ACC112 (cell line): ENCODE results near the gene SMARCAD1.

ENCODE experiments used
- H2AFZ ChIP-seq: fragments of 200-600 bp; sonication (generic); one replicate; pipeline ENCODE4 v1.6.0; 2017; ENCODE audit warnings: antibody characterized with exemption, low read length; ENCODE audit not compliant: unreplicated experiment
- H3K27ac ChIP-seq: fragments of 200-600 bp; sonication (generic); 2 replicates; pipeline ENCODE4 v1.5.1; 2014; ENCODE audit warnings: low read depth, mild to moderate bottlenecking, antibody characterized with exemption, low read length, moderate library complexity
- H3K27me3 ChIP-seq: fragments of 200-600 bp; sonication (generic); 2 replicates; pipeline ENCODE4 v1.6.1; 2014; ENCODE audit warnings: mild to moderate bottlenecking, antibody characterized with exemption, low read length, moderate library complexity, mixed read lengths; ENCODE audit not compliant: insufficient read depth
- H3K36me3 ChIP-seq: fragments of 200-600 bp; sonication (generic); 2 replicates; pipeline ENCODE4 v1.6.1; 2016; ENCODE audit warnings: mild to moderate bottlenecking, antibody characterized with exemption, low read length, moderate library complexity, mixed read lengths; ENCODE audit not compliant: insufficient read depth
- H3K4me1 ChIP-seq: fragments of 200-600 bp; sonication (generic); one replicate; pipeline ENCODE4 v1.6.1; 2016; ENCODE audit warnings: low read length, mixed read lengths; ENCODE audit not compliant: insufficient read depth, unreplicated experiment, control insufficient read depth
- H3K4me3 ChIP-seq: fragments of 200-600 bp; sonication (generic); 2 replicates; pipeline ENCODE4 v1.5.1; 2014; ENCODE audit warnings: mild to moderate bottlenecking, low read depth, low read length
- H3K79me2 ChIP-seq: fragments of 200-600 bp; sonication (generic); one replicate; pipeline ENCODE4 v1.6.0; 2016; ENCODE audit warnings: low read length; ENCODE audit not compliant: control insufficient read depth, unreplicated experiment, insufficient read depth

SMARCAD1 gene

GRCh38 chr4:94226763-94227162 lies 19.1 kb downstream of the SMARCAD1 start:
- H3K27ac ChIP-seq, result no peak overlapping the region
- no peaks in the 10 kb centered on the region for H3K27me3 ChIP-seq
- H3K79me2 ChIP-seq, result peaks cover 15% of the 10 kb centered on the region
- H3K36me3 ChIP-seq, result no peaks in the 10 kb centered on the region; the same call in none of the 2 replicates
- H3K4me3 ChIP-seq, result no peak overlapping the region
- H2AFZ ChIP-seq, result no peak overlapping the region
- no peaks in the 10 kb centered on the region for H3K4me1 ChIP-seq

GRCh38 chr4:94228493-94229216 lies 21.0 kb downstream of the SMARCAD1 start:
- Histone ChIP-seq H2AFZ (no peak overlapping the region), H3K36me3 (no peaks in the 10 kb centered on the region; the same call in none of the 2 replicates), H3K79me2 (peaks cover 15% of the 10 kb centered on the region), H3K27me3 (no peaks in the 10 kb centered on the region), H3K27ac (no peak overlapping the region), H3K4me3 (no peak overlapping the region), H3K4me1 (peaks cover 9% of the 10 kb centered on the region)

- H2AFZ ChIP-seq, result no peak overlapping the region
- no peak overlapping the region for H3K27ac ChIP-seq
- H3K27me3 ChIP-seq, result no peaks in the 10 kb centered on the region
- no peaks in the 10 kb centered on the region; the same call in none of the 2 replicates for H3K36me3 ChIP-seq
- H3K4me1 ChIP-seq, result peaks cover 9% of the 10 kb centered on the region
- H3K79me2 ChIP-seq, result peaks cover 7% of the 10 kb centered on the region
- no peak overlapping the region for H3K4me3 ChIP-seq
These were observed 24.9 kb downstream of the SMARCAD1 start for GRCh38 chr4:94232519-94232918.

GRCh38 chr4:94235825-94236224 lies 28.2 kb downstream of the SMARCAD1 start:
- peaks cover 9% of the 10 kb centered on the region for H3K4me1 ChIP-seq
- H3K79me2 ChIP-seq, result peaks cover 4% of the 10 kb centered on the region
- no peak overlapping the region for H3K27ac ChIP-seq
- no peak overlapping the region for H3K4me3 ChIP-seq
- H3K36me3 ChIP-seq, result peaks cover 12% of the 10 kb centered on the region
- H3K27me3 ChIP-seq, result no peaks in the 10 kb centered on the region
- no peak overlapping the region for H2AFZ ChIP-seq

- Histone ChIP-seq H3K4me1 (peaks cover 9% of the 10 kb centered on the region), H2AFZ (no peak overlapping the region), H3K4me3 (no peak overlapping the region), H3K27ac (no peak overlapping the region), H3K36me3 (peaks cover 21% of the 10 kb centered on the region), H3K27me3 (no peaks in the 10 kb centered on the region), H3K79me2 (no peaks in the 10 kb centered on the region)
These were observed 29.6 kb downstream of the SMARCAD1 start for GRCh38 chr4:94237271-94237670.

GRCh38 chr4:94238160-94238559 lies 30.5 kb downstream of the SMARCAD1 start:
- no peaks in the 10 kb centered on the region for H3K79me2 ChIP-seq
- H3K4me1 ChIP-seq, result peaks cover 5% of the 10 kb centered on the region
- H3K4me3 ChIP-seq, result no peak overlapping the region
- H3K27ac ChIP-seq, result no peak overlapping the region
- H2AFZ ChIP-seq, result no peak overlapping the region
- H3K36me3 ChIP-seq, result peaks cover 23% of the 10 kb centered on the region
- no peaks in the 10 kb centered on the region for H3K27me3 ChIP-seq

GRCh38 chr4:94240384-94240783 lies 32.7 kb downstream of the SMARCAD1 start:
- Histone ChIP-seq H3K4me3 (no peak overlapping the region), H3K4me1 (no peaks in the 10 kb centered on the region), H3K27ac (no peak overlapping the region), H3K36me3 (peaks cover 28% of the 10 kb centered on the region), H3K27me3 (no peaks in the 10 kb centered on the region), H2AFZ (no peak overlapping the region), H3K79me2 (no peaks in the 10 kb centered on the region)

GRCh38 chr4:94244087-94244828 lies 36.6 kb downstream of the SMARCAD1 start:
- Histone ChIP-seq H2AFZ (no peak overlapping the region), H3K36me3 (peaks cover 22% of the 10 kb centered on the region), H3K27me3 (no peaks in the 10 kb centered on the region), H3K27ac (no peak overlapping the region), H3K4me3 (no peak overlapping the region), H3K79me2 (no peaks in the 10 kb centered on the region), H3K4me1 (no peaks in the 10 kb centered on the region)

GRCh38 chr4:94244829-94245185 lies 37.1 kb downstream of the SMARCAD1 start:
- Histone ChIP-seq H3K4me1 (no peaks in the 10 kb centered on the region), H2AFZ (no peak overlapping the region), H3K4me3 (no peak overlapping the region), H3K79me2 (no peaks in the 10 kb centered on the region), H3K27ac (no peak overlapping the region), H3K27me3 (no peaks in the 10 kb centered on the region), H3K36me3 (peaks cover 22% of the 10 kb centered on the region)

GRCh38 chr4:94251094-94251493 lies 43.4 kb downstream of the SMARCAD1 start:
- Histone ChIP-seq H3K27me3 (no peaks in the 10 kb centered on the region), H3K36me3 (peaks cover 12% of the 10 kb centered on the region), H3K4me1 (no peaks in the 10 kb centered on the region), H2AFZ (no peak overlapping the region), H3K27ac (no peak overlapping the region), H3K79me2 (no peaks in the 10 kb centered on the region), H3K4me3 (no peak overlapping the region)

GRCh38 chr4:94253036-94253435 lies 45.4 kb downstream of the SMARCAD1 start:
- Histone ChIP-seq H3K27me3 (no peaks in the 10 kb centered on the region), H3K27ac (no peak overlapping the region), H3K4me3 (no peak overlapping the region), H3K36me3 (peaks cover 12% of the 10 kb centered on the region), H3K79me2 (no peaks in the 10 kb centered on the region), H3K4me1 (no peaks in the 10 kb centered on the region), H2AFZ (no peak overlapping the region)
